PFSK-1 (cell line): ENCODE measurements around the gene CPSF3.

Experiments used
- POLR2AphosphoS5 ChIP-seq: IDR thresholded peaks from 2 replicates; pipeline ENCODE4 v1.6.1; 2012; ENCODE audit warnings: low read depth, mild to moderate bottlenecking, control low read depth, low read length, moderate library complexity
- TF ChIP-seq, protein P1 (sequence below), 2 experiments: IDR thresholded peaks; 2 replicates each; pipeline versions ENCODE4 v1.6.1 to v1.8.0; 2011 to 2012; ENCODE audit warnings: low read depth in 2 of 2, low read length in 2 of 2, control low read depth in 1 of 2, inconsistent platforms in 1 of 2, mild to moderate bottlenecking in 1 of 2, moderate library complexity in 1 of 2; ENCODE audit not compliant: insufficient read depth in 1 of 2

DNA sequence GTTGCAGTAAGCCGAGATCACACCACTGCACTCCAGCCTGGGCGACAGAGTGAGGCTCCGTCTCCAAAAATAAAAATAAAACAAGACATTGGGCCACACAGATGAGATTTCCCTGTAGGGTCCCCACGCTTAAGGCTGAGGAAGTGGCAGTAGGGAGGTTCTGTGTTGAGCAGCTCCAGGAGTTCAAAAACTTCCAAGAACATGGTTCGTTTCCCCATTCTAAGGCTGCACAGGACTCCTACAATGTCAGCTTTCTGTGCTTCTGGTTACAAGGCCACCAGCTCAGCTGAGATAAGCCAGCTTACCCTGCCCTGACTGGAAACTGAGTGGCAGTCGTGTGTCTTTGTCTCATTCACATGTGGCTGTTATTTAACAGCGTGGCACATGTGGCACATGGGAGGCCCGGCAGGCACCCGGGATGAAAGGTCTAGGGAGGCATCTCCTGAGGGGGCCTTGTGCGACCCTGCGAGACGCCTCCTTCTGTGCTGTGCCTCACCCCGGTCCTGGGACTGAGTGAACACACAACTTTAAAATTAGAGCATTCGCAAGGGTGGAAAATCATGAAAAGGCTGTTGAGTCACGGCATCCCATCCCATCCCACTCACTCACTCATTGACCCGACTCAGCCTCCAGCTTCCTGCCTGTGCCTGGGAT, 7.8 kb upstream of the CPSF3 start:
- TF ChIP-seq POLR2AphosphoS5, result no peak
- TF ChIP-seq, protein P1, sequence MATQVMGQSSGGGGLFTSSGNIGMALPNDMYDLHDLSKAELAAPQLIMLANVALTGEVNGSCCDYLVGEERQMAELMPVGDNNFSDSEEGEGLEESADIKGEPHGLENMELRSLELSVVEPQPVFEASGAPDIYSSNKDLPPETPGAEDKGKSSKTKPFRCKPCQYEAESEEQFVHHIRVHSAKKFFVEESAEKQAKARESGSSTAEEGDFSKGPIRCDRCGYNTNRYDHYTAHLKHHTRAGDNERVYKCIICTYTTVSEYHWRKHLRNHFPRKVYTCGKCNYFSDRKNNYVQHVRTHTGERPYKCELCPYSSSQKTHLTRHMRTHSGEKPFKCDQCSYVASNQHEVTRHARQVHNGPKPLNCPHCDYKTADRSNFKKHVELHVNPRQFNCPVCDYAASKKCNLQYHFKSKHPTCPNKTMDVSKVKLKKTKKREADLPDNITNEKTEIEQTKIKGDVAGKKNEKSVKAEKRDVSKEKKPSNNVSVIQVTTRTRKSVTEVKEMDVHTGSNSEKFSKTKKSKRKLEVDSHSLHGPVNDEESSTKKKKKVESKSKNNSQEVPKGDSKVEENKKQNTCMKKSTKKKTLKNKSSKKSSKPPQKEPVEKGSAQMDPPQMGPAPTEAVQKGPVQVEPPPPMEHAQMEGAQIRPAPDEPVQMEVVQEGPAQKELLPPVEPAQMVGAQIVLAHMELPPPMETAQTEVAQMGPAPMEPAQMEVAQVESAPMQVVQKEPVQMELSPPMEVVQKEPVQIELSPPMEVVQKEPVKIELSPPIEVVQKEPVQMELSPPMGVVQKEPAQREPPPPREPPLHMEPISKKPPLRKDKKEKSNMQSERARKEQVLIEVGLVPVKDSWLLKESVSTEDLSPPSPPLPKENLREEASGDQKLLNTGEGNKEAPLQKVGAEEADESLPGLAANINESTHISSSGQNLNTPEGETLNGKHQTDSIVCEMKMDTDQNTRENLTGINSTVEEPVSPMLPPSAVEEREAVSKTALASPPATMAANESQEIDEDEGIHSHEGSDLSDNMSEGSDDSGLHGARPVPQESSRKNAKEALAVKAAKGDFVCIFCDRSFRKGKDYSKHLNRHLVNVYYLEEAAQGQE (IDR thresholded peaks at IDR 0.05; ENCODE audit: insufficient read depth in 1 of 2, low read depth in 2 of 2, low read length in 2 of 2), result no peak
